Measurements from ENCODE around the gene FBXO31. TPM values are rescaled to one million over a fixed set of nuclear protein-coding genes. Genes with fewer than 3 reads are reported as not detected.
A peak's percentile ranks its signal among the peaks of the same experiment; 100 is the strongest.

The FBXO31 gene
- total and polyA plus RNA-seq, 2 of the 13 experiments (the other 11 are each of a cell fraction or from before 2014, with no cell fraction given) = 92.4 to 101 TPM

DNA sequence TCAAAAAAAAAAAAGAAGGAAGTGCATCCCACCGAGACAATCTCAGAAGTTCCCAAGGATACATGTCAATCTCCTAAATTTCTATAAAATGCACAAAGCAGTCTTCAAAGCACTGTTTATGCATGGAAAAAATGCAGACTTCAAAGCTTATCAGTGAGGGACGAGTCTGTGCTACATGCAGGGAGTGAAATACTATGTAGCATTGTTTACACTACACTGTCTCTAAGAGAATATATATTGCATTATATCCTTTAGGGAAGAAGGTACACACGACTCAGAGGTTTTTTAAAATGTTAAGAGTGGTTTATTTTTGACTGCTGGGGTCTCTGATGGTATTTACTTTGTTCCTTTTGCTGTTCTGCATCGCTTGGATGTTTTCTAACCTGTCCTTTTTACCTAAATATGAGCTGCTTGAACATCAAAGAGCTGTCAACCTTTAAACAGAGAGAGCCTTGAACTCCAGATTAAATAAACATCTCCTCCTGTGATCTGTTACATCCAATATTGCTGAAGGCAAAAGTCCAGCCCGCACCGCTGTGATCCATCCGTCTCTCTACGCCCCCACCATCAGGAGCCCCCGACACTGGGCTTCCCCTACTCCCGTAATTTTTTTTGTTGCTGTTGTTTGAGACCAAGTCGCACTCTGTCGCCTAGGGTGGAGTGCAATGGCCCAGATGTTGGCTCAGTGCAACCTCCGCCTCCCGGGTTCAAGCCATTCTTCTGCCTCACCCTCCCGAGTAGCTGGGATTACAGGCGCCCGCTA, 1.4 kb downstream of the FBXO31 start (continued):
- TF ChIP-seq, protein P1, sequence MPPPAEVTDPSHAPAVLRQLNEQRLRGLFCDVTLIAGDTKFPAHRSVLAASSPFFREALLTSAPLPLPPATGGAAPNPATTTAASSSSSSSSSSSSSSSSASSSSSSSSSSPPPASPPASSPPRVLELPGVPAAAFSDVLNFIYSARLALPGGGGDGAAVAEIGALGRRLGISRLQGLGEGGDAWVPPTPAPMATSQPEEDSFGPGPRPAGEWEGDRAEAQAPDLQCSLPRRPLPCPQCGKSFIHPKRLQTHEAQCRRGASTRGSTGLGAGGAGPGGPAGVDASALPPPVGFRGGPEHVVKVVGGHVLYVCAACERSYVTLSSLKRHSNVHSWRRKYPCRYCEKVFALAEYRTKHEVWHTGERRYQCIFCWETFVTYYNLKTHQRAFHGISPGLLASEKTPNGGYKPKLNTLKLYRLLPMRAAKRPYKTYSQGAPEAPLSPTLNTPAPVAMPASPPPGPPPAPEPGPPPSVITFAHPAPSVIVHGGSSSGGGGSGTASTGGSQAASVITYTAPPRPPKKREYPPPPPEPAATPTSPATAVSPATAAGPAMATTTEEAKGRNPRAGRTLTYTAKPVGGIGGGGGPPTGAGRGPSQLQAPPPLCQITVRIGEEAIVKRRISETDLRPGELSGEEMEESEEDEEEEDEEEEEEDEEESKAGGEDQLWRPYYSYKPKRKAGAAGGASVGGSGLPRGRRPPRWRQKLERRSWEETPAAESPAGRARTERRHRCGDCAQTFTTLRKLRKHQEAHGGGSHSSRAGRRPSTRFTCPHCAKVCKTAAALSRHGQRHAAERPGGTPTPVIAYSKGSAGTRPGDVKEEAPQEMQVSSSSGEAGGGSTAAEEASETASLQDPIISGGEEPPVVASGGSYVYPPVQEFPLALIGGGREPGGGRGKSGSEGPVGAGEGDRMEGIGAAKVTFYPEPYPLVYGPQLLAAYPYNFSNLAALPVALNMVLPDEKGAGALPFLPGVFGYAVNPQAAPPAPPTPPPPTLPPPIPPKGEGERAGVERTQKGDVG (CRISPR knock-in tag; IDR thresholded peaks at IDR 0.05; ENCODE audit: borderline replicate concordance) = peak; percentile 65; the same call in 1 of the 2 replicates
- TF ChIP-seq, protein P2, sequence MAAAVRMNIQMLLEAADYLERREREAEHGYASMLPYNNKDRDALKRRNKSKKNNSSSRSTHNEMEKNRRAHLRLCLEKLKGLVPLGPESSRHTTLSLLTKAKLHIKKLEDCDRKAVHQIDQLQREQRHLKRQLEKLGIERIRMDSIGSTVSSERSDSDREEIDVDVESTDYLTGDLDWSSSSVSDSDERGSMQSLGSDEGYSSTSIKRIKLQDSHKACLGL (CRISPR knock-in tag; IDR thresholded peaks at IDR 0.05) = no peak
- TF ChIP-seq ZMYM4 (CRISPR knock-in tag; IDR thresholded peaks at IDR 0.05) = no peak
- TF ChIP-seq FOSL1 (CRISPR knock-in tag; IDR thresholded peaks at IDR 0.05; ENCODE audit: borderline replicate concordance) = no peak
- no peak for TF ChIP-seq HDAC6 (IDR thresholded peaks at IDR 0.05; ENCODE audit: low read depth, low read length)
- TF ChIP-seq ZNF230 (CRISPR knock-in tag; IDR thresholded peaks at IDR 0.05) = peak; percentile 74
- peak; percentile 99 for TF ChIP-seq RARA (CRISPR knock-in tag; IDR thresholded peaks at IDR 0.05)
- TF ChIP-seq ZNF121 (CRISPR knock-in tag; IDR thresholded peaks at IDR 0.05) = peak; percentile 58; the same call in 1 of the 2 replicates
- no peak for TF ChIP-seq ZNF335 (CRISPR knock-in tag; IDR thresholded peaks at IDR 0.05)
- TF ChIP-seq, protein P3, sequence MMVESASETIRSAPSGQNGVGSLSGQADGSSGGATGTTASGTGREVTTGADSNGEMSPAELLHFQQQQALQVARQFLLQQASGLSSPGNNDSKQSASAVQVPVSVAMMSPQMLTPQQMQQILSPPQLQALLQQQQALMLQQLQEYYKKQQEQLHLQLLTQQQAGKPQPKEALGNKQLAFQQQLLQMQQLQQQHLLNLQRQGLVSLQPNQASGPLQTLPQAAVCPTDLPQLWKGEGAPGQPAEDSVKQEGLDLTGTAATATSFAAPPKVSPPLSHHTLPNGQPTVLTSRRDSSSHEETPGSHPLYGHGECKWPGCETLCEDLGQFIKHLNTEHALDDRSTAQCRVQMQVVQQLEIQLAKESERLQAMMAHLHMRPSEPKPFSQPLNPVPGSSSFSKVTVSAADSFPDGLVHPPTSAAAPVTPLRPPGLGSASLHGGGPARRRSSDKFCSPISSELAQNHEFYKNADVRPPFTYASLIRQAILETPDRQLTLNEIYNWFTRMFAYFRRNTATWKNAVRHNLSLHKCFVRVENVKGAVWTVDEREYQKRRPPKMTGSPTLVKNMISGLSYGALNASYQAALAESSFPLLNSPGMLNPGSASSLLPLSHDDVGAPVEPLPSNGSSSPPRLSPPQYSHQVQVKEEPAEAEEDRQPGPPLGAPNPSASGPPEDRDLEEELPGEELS (CRISPR knock-in tag; IDR thresholded peaks at IDR 0.05) = peak; percentile 99
- TF ChIP-seq ZNF709 (CRISPR knock-in tag; IDR thresholded peaks at IDR 0.05) = 0 out of 2 replicates have a peak, but pooled peaks have one; percentile 25
- TF ChIP-seq, protein P4, sequence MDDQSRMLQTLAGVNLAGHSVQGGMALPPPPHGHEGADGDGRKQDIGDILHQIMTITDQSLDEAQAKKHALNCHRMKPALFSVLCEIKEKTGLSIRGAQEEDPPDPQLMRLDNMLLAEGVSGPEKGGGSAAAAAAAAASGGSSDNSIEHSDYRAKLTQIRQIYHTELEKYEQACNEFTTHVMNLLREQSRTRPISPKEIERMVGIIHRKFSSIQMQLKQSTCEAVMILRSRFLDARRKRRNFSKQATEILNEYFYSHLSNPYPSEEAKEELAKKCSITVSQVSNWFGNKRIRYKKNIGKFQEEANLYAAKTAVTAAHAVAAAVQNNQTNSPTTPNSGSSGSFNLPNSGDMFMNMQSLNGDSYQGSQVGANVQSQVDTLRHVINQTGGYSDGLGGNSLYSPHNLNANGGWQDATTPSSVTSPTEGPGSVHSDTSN (CRISPR knock-in tag; IDR thresholded peaks at IDR 0.05; ENCODE audit: borderline replicate concordance) = 0 out of 2 replicates have a peak, but pooled peaks have one; percentile 38
- TF ChIP-seq ZBTB7B (CRISPR knock-in tag; IDR thresholded peaks at IDR 0.05) = peak; percentile 99
- TF ChIP-seq YEATS4 (CRISPR knock-in tag; IDR thresholded peaks at IDR 0.05; ENCODE audit: borderline replicate concordance) = peak; percentile 90
- TF ChIP-seq NR1H2 (CRISPR knock-in tag; IDR thresholded peaks at IDR 0.05; ENCODE audit: borderline replicate concordance, low read depth) = no peak
- TF ChIP-seq ZBTB38 (CRISPR knock-in tag; IDR thresholded peaks at IDR 0.05) = peak; percentile 48; the same call in 1 of the 2 replicates
- no peak for TF ChIP-seq XBP1 (CRISPR knock-in tag; IDR thresholded peaks at IDR 0.05)
- no peak for TF ChIP-seq RBM22 (optimal IDR thresholded peaks at IDR 0.05; ENCODE audit: low read length)
- TF ChIP-seq ZNF430 (CRISPR knock-in tag; IDR thresholded peaks at IDR 0.05) = peak; percentile 66; the same call in 1 of the 2 replicates

Measured in HepG2 (cell line).